ENCODE results near the gene COBLL1.

DNA sequence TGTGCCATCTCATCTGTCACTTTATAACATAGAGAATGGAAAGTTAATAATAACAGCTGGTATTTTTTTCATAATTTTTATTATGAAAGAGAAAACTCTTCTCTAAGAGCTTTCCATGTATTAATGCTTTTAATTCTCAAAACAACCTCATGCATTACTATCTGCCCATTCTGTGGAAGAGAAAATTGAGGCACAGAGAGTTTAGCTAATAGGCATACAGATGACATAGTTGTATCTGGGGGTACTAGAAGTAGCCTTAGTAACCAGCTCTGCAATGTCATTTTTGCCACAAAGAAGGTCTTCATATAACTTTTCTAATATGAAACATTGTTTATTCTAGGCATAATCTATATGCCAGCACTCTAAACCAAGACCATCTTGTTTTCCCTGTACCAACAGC is 36.3 kb upstream of the COBLL1 start:
- TF ChIP-seq CTCF (IDR thresholded peaks at IDR 0.05) (no peak), POLR2A (IDR thresholded peaks at IDR 0.05) (no peak)

Measured in right lobe of liver (tissue), 4 donors.